ENCODE results near the gene SNX22.

DNA sequence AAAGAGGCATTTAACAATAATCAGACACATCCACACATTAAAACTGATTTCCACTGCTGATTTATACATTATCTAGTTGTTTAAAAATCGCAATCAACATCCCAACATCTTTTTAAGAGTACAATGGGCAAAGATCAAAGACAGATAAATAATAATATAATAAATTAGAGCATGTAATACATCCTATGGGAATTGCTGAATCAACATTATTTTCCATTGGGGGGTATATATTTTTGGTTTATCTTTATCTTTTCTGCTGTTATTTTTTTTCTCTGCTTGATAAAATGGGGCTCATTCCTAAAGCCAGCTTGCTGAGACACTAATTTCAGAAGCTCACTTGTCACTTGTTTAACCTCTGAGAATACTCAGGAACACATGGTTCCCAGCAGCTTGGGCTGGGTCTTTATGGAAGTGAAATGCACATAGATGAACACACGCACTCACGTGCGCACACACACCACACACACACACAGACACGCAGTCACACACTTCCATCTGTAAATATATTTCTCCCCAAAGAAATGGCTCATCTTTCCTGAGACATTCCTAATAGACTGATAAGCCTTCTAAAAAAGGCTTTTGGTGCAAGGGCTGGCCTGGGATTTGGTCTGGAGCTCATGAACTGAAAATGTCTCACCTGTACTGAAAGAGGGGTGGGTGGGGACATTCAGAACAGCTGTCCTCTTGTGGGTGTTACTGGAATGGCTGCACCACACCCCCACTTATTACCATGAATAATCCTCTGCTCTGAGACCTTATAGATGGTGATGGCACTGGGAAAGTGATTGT, 14.8 kb downstream of the SNX22 start:
- TF ChIP-seq, protein P1, sequence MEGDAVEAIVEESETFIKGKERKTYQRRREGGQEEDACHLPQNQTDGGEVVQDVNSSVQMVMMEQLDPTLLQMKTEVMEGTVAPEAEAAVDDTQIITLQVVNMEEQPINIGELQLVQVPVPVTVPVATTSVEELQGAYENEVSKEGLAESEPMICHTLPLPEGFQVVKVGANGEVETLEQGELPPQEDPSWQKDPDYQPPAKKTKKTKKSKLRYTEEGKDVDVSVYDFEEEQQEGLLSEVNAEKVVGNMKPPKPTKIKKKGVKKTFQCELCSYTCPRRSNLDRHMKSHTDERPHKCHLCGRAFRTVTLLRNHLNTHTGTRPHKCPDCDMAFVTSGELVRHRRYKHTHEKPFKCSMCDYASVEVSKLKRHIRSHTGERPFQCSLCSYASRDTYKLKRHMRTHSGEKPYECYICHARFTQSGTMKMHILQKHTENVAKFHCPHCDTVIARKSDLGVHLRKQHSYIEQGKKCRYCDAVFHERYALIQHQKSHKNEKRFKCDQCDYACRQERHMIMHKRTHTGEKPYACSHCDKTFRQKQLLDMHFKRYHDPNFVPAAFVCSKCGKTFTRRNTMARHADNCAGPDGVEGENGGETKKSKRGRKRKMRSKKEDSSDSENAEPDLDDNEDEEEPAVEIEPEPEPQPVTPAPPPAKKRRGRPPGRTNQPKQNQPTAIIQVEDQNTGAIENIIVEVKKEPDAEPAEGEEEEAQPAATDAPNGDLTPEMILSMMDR (IDR thresholded peaks at IDR 0.05; ENCODE audit: low read length), result no peak
- TF ChIP-seq EZH2 (optimal IDR thresholded peaks at IDR 0.05; ENCODE audit: low read depth, low read length) (no peak), EZH2phosphoT487 (IDR thresholded peaks at IDR 0.05; ENCODE audit: low read length) (no peak)
